Measurements from ENCODE around the gene SWI5.
"Not testable (repeated sequence)": the region's sequence is repeated elsewhere in the genome, so short reads cannot be mapped to it uniquely, and the experiment has no call there.

SWI5 gene

DNA sequence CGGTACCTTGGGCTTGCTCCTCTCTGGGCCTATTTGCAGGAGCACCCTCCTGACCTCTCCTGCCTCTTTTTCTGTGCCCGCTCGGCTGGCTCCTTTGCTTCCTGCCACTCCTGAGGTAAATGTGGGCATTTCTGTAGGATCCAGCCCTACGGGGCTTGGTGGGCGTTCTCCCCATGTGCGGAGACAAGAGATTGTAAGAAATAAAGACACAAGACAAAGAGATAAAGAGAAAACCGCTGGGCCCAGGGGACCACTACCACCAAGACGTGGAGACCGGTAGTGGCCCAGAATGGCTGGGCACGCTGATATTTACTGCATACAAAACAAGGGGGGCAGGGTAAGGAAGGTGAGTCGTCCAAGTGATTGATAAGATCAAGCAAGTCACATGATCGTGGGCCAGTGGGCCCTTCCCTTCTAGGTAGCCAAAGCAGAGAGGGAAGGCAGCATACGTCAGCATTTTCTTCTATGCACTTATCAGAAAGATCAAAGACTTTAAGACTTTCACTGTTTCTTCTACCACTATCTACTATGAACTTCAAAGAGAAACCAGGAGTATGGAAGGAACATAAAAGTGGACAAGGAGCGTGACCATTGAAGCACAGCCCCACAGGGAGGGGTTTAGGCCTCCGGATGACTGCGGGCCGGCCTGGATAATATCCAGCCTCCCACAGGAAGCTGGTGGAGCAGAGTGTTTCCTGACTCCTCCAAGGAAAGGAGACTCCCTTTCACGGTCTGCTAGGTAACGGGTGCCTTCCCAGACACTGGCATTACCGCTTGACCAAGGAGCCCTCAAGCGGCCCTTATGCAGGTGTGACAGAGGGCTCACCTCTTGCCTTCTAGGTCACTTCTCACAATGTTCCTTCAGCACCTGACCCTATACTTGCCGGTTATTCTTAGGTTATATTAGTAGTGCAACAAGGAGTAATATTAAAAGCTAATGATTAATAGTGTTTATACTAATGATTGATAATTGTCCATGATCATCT is 3.3 kb downstream of the SWI5 start:
- not testable (repeated sequence) for DNase-seq (ENCODE audit: low read depth in 2 of 2)

DNA sequence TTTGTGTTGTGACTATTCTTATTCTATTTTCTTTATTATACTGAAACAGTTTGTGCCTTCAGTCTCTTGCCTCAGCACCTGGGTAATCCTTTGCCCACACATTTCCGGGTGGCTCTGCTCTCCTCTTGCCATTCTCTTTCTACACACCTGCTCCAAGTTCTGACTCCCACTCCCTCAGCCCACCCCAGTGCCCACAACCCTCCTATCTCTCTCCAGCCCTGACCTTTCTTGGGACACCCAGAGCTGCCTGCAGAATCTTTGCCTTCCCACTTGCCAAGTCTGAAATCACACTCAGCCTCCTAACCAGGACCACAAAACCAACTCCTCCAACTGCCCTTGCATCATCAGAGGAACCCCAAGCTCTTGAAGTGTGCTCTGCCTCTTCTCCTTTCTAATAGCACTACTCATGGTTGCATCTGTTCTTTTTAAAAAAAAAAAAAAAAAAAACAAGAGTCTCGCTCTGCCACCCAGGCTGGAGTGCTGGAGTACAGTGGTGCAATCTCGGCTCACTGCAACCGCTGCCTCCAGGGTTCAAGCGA is 4.1 kb downstream of the SWI5 start:
- DNase-seq (ENCODE audit: low read depth in 2 of 2) = no peak

DNA sequence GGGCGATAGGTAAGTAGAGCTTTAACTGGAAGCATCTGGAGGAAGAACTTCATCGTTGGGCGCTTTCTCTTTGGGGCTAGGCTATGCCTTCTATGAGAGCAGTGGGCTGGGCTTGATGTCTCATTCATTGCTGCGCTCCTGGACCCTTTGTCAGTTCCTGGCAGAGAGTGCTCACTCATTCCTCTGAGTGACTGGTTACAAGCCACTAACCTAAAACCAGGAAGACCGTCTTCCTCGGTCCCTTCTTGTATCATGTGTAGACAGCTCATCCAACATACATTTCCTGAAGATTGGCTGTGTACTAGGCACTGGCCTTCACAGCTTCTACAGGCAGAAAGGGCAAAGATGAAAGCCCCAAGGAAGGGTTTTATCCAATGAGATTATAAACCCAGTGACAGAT is 6.4 kb downstream of the SWI5 start:
- no peak for DNase-seq (ENCODE audit: low read depth in 2 of 2)

DNA sequence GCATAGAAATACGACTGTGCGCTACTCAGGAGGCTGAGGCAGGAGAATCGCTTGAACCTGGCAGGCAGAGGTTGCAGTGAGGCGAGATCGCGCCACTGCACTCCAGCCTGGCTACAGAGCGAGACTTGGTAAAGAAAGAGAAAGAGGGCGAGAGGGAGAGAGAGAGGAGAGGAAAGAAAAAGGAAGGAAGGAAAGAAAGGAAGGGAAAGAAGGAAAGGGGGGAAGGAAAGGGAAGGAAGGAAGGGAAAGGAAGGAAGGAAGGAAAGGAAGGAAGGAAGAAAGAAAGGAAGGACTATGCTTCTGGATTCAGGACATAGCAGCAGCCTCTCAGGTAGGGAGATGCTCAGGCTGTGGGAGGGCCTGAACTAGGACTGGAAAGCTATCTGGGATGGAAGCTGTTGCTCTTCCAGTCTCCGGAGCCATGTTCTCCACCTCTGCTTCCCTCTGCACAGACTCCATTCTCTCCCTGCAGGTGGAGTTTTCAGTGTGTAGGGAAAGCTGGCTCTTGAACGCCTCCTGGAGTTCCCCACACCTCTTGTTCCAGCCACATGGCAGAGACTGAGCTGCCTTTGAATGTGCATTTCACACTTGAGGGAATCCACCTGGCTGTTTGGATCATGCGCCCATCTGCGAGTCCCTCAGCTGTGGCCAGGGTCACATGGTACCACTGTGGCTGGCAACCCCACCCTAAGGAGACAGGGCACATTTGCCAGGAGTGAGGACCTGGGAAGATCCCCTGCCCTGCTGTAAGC is 9.1 kb downstream of the SWI5 start:
- DNase-seq (ENCODE audit: low read depth in 2 of 2) = no peak

DNA sequence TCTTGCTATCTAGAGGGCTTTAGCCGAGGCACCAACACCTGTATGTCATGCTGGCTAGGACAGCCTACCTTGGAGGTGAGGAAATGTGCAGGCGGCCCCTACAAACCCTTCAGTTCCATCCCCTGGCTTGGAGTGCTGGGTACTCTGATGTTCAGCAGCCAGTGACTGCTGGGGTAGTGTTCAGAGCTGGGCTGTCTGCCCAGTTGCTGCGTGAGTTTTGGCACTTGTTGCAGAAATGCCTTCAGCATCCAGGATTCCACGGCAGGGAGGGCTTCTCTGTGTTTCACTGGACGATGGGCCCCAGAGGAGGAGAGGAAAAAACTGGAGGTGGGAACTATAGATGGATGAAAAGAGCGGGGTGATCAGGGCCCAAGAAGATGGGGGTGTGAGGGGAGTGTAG is 10.4 kb downstream of the SWI5 start:
- DNase-seq (ENCODE audit: low read depth in 2 of 2) = no peak

DNA sequence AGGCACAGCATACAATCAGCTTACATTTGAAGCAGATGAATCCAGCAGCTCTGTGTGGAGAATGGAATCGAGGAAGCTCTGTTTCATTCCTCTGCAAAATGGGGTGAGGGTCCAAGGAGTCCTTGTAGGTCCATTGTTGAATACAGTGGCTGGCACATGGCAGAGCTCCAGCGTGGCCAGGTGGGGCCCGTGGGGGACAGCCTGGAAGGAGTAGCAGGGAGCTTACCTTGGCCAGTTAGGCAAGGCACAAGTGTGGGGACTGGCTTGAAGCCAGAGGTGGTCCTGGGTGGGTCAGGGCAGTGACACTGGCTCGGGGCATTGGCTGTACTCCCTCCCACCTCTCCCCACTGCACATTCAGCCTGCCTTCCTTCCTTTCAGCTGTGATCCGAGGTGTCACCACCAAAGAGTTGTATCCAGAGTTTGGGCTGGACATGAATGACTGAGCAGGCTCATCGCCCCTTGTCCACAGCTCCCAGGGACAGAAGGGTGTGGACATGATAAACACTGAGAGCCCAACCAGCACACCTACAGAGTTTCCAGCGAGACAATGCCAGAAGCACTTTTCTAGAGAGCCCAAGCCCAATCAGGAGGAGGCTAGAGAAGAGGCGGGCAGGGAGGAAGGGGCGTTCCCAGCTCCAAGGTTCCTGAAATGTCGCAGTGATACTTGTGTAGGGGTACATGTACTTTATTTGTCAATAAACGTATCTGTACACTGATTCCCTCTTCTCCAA is 12.4 kb downstream of the SWI5 start:
- DNase-seq (ENCODE audit: low read depth in 2 of 2) = no peak

DNA sequence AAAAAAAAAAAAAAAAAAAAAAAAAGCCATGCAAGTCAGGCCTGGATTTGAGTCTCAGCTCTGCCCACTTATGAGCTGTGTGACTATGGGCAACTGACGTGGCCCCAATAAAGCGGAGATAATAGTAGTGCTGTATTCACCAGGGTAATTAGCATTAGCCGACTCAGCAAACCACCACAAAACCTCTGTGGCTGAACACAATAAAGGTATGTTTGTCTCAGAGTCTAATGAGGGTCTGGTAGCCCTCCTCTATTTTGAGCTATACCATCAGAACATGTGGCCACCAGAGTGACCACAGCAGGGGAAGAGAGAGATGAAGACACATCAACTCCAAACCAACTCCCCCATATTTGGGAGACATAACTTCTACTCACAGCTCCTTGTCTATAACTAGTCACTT is 15.9 kb downstream of the SWI5 start:
- DNase-seq (ENCODE audit: low read depth in 2 of 2) = no peak

DNA sequence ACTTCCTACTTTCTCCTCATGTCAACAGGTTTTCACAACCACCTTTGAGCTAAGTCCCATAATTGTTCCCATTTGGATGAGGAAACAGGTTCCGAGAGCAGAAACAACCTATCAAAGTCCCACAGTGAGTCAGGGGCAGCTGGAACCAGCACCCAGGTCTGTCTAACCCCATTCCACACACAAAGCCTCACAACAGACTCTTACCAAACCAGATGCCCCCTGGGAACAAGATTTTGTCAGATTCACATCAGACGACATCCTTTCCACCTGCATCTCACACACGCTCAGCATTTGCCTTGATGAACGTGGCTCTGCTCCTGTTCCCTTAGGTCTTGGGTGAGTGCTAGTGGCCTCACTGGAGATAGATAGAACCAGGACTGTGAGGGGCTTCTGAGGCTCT is 17.0 kb downstream of the SWI5 start:
- DNase-seq (ENCODE audit: low read depth in 2 of 2) = no peak

DNA sequence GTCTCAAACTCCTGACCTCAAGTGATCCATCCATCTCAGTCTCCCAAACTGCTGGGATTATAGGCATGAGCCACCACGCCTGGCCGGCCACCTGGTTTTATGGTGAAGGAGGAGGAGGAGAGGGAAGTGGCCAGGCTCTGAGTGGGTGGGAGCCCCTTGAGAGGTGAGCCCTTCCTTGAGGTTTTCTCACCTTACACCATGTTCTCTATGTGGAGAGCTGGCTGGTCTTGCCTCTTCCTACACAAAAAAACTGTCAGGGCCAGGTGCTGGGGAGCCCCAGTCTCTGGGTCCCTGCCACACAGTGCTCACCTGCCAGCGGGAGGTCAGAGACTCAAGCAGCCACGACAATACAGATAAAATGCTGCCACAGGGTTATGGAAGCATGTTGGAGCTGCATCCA is 18.1 kb downstream of the SWI5 start:
- no peak for DNase-seq (ENCODE audit: low read depth in 2 of 2)

DNA sequence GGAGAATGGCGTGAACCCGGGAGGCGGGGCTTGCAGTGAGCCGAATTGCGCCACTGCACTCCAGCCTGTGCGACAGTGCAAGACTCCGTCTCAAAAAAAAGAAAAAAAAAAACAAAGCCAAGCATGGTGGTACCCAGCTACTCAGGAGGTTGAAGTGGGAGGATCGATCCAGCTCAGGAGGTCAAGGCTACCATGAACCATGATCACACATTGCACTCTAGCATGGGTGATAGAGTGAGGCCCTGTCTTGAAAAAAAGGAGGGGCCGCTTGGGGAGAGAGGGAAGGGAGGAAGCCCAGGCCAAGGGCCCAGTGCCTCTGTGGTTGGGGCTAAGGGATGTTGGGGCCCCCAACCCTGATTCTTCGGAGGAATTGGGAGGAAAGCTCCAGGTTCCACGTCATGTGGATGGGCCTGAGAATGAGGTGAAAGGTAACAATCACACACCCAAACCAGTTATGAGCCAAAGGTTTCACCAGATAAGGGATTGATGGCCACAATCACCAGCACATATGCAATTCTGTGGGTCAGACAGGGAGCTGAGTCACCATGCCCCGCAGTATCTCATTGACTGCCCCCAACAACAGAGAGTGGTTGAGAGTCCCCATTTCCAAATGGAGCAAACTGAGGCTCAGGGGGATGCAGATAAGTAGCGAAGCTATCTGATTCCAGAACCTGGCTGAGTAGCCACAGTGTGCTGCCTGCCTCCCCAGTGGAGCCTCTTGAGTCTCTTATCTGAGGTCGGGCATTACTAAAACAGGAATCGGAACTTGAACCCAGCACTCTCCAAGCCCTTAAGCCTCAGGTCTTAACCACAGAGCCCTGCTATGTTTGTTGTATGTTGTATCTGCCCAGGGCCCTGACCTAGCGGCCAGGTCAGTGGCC is 20.5 kb downstream of the SWI5 start:
- no peak for DNase-seq (ENCODE audit: low read depth in 2 of 2)

DNA sequence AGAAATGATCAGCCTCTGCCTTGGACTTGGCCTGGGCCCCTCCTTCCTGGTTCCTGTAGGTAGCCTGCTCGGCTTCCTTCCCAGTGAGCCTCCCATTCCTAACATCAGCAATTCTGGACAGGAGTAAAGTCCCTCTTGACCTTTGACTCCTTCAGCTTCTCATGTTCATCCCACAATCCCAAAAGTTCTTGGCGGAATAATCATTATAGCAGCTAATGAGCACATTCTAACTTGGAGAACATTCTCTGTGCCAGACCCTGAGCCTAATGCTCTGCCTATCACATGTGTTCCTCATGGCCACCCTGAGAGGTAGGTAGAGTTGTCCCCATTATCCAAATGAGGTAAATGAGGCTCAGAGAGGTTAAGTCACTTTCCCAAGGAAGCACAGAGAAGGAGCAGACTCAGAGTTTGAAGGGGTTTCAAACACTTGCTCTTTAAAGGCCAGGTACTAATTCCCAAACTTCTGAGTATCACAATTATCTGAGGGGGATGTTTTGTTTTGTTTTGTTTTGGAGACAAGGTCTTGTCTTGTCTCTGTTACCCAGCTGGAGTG is 21.2 kb downstream of the SWI5 start:
- no peak for DNase-seq (ENCODE audit: low read depth in 2 of 2)

DNA sequence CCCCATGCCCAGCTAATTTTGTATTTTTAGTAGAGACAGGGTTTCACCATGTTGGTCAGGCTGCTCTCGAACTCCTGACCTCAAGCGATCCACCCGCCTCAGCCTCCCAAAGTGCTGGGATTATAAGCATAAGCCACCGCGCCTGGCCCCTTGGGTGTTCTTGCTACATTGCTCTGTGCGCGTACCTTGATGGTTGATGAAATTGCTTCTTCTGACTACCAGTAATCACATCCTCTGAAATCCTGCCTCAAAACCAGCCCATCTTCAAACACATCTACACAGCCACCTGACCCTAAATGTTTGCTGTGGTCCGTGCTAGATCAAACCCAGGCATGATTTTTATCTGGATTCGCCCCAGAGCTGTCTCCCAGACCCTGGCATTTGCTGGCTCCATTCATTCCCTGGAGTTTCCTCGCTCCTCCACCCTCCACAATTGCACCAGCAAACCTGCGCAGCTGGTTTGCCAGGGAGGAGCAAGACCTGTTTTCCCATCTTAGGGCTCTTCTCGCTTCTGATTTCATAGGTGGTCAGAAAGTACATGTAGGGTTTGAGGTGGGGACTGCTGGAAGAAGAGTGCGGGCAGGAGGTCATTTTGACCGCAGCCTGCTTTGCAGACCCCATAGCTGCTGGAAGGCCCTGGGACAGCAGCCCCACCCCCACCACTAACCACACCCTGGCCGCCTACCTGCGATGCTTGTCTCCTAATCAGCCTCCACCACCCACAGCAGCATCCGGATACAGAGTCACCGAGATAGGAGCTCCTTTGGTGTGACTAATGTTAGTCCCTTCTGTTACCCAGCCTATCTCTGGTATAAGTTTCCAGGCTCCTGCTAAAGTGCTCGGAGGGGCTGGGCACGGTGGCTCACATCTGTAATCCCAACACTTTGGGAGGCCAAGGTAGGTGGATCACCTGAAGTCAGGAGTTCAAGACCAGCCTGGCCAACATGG is 22.7 kb downstream of the SWI5 start:
- DNase-seq (ENCODE audit: low read depth in 2 of 2) = no peak

DNA sequence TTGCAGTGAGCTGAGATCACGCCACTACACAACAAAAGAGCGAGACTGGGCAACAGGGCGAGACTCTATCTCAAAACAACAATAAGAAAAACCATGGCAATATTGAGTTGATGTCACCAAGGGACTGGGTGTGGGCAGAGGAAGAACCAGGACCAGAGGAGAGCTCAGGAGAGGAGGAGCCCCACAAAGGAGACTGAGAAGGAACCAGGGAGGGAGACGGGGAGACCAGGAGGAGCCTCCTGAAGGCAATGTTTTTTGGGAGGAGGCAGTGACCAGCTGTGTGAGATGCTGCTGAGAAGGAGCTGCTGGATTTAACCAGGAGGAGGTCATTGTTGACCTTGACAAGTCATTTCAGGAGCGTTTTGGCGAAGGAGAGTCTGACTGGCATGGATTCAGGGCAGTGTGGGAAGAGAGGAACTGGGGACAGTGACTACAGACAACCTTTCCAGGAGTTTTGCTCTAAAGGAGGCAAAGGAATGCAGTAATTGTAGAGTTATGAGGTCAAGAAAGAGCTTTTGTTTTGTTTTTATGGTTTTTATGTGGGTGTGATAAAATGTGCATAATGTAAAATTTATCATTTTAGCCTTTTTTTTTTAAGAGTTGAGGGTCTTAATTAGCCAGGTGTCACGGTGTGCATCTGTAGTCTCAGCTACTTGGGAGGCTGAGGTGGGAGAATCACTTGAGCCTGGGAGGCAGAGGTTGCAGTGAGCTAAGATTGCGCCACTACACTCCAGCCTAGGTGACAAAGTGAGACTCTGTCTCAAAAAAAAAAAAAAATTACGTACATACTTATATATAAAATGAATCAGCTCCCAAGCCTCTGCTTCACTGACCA is 28.3 kb downstream of the SWI5 start:
- DNase-seq (ENCODE audit: low read depth in 2 of 2) = no peak

DNA sequence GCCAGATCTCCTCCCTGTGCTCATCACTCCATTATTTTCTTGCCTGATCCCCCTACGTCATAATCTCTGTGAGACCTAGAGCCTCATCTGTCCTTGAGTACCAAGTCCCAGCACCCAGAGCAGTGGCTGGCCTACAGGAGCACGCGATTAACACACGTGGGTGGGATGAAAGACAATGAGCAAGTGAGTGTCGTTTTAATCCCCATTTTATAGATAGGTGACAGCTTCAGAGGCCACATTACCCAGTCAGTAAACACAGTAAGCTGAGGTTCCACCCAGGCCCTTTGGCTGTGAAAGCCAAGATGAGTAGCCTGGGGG is 28.9 kb downstream of the SWI5 start:
- DNase-seq (ENCODE audit: low read depth in 2 of 2) = no peak

DNA sequence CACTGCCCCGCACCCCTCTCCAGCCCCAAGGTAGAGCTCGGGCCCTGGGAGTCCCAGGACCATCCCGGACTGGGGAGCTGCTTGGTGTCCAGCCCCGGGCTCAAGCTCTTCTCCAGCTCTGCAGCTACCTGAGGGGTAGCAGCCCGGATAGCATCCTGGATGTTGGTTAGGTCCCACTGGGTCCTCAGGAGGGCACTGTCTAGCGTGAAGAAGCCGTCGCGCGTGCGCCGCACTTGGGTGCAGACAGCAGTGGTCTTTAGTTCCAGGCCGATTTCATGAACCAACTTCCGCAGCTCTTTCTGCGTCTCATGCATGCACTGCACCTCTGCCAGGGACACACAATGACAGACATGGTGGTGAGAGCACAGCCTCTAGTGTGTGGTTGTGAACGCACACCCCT is 33.5 kb downstream of the SWI5 start:
- DNase-seq (ENCODE audit: low read depth in 2 of 2) = no peak

DNA sequence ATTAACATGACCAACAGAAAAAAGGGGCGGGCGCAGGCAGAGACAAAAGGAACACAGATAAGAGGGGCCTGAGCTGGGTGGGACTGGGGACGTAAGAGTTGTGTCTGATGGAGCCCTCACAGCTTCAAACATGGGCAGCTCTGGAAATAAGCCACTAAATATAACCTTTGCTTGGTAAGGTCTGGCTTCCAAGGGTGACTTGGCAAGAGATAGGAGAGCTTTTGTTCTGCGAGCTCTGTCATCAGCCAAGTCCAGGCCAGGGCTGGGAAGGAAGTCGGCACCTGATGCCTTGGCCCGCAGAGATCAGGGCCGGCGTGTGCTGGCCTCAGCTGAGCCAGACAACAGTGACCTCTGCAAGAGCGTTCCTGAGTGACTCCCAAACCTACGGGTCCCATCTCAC is 34.4 kb downstream of the SWI5 start:
- no peak for DNase-seq (ENCODE audit: low read depth in 2 of 2)

DNA sequence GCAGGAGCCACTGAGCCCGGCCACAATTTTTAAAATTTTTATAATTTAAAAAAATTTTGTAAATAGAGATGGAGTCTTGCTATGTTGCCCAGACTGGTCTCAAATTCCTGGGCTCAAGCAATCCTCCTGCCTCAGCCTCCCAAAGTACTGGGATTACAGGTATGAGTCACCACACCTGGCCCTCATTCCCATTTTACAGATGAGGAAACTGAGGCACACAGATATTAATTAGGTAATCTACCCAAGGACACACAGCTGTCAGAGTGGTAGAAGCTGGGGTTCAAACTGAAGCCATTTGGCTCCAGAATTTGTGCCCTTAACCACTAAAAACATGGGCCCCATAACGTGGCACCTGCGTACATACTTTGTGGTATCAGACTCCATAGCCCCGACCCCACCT is 38.6 kb downstream of the SWI5 start:
- DNase-seq (ENCODE audit: low read depth in 2 of 2) = no peak

DNA sequence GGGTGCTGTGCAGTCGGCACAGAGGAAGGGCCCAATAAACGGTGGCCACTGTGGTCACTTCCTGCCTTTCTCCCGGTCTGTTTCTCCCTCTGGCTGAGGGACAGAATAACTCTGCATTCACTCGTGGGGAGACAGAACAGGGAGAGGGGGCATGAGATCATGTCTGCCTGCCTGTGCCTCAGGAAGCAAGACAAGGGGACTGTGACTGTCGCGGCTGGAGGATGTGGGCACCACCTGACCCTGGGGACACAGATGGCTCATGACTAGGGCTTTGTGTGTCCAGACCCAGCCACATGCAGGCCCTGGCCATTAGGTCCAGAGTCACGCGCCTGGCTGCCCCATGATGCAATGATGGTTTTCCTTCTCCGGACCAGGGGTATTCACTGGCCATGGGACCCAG is 40.3 kb downstream of the SWI5 start:
- DNase-seq (ENCODE audit: low read depth in 2 of 2) = no peak

DNA sequence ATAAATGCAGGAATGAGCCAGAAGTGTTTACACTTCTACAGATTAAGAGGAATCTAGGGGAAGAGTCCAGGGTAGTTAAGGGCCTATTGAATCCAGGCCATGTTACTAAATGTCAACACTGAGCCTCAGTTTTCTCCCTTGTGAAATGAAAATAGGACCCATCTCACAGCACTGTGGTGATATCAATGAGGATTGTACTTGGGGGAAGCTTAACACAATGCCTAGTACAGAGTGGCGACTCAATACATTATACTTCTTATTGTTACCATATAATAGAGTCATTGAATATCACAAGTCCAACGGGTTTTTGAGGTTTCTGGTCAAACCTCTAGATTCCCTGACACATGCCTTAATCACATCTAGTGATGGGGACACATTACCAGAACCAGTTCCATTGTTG is 41.6 kb downstream of the SWI5 start:
- no peak for DNase-seq (ENCODE audit: low read depth in 2 of 2)

All from stimulated activated CD4-positive, alpha-beta T cell treated with anti-CD3 and anti-CD28 coated beads, Interleukin-15, amount 100 ng/mL, for 48 hours (primary cell).